ENCODE data around the gene ELMOD3.

DNA sequence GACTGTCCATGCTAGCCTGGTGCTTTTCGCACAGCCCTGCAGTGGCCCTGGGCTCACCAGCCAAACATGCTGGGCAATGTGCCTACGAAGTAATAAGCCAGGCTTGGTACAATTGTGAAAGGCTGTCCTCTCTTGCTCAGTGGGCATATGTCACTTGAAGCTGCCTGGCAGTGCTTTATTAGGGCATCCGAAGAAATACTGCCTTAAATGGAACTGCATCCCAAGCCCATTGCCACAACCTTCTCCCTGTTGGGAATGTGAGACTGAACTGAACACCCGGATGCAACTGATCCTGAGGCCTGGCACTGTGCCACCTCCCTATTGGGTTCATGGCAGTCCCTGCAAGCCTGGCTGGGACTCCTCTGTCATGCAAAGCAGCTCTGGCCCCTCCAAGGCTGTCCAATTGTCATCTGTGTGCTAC, 39.7 kb downstream of the ELMOD3 start:
- no peak for TF ChIP-seq POLR2A (IDR thresholded peaks at IDR 0.05; ENCODE audit: extremely low read depth, insufficient read length)
- TF ChIP-seq, protein P1, sequence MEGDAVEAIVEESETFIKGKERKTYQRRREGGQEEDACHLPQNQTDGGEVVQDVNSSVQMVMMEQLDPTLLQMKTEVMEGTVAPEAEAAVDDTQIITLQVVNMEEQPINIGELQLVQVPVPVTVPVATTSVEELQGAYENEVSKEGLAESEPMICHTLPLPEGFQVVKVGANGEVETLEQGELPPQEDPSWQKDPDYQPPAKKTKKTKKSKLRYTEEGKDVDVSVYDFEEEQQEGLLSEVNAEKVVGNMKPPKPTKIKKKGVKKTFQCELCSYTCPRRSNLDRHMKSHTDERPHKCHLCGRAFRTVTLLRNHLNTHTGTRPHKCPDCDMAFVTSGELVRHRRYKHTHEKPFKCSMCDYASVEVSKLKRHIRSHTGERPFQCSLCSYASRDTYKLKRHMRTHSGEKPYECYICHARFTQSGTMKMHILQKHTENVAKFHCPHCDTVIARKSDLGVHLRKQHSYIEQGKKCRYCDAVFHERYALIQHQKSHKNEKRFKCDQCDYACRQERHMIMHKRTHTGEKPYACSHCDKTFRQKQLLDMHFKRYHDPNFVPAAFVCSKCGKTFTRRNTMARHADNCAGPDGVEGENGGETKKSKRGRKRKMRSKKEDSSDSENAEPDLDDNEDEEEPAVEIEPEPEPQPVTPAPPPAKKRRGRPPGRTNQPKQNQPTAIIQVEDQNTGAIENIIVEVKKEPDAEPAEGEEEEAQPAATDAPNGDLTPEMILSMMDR (IDR thresholded peaks at IDR 0.05; ENCODE audit: low read depth, low read length), result no peak

All from NB4 (cell line).